DND-41 (cell line): ENCODE results near the gene CLIC1.
A peak's percentile ranks its signal among the peaks of the same experiment; 100 is the strongest.

ENCODE experiments used
- ATAC-seq: fragments of 200-7000 bp; cut with Tn5 transposase; 3 replicates; pipeline ENCODE4 v1.9.1; 2021; ENCODE audit warnings: low read depth; ENCODE audit not compliant: insufficient read depth
- DNase-seq: peaks from one replicate; pipeline ENCODE4 v3.0.0-alpha.2; 2020
- H2AFZ ChIP-seq: 2 replicates; pipeline ENCODE4 v1.6.0; 2012; ENCODE audit warnings: low read depth, low read length
- H3K27ac ChIP-seq: 2 replicates; pipeline ENCODE4 v1.5.1; 2012; ENCODE audit warnings: low read length, inconsistent platforms
- H3K27me3 ChIP-seq: fragments of 200-600 bp; sonication (generic); 2 replicates; pipeline ENCODE4 v1.6.0; 2012; ENCODE audit warnings: low read length, mild to moderate bottlenecking, inconsistent platforms; ENCODE audit not compliant: insufficient read depth, poor library complexity
- H3K36me3 ChIP-seq: 2 replicates; pipeline ENCODE4 v1.5.1; 2012; ENCODE audit warnings: low read length, inconsistent platforms; ENCODE audit not compliant: insufficient read depth
- H3K4me1 ChIP-seq: 2 replicates; pipeline ENCODE4 v1.5.1; 2012; ENCODE audit warnings: mild to moderate bottlenecking, low read length; ENCODE audit not compliant: insufficient read depth
- H3K4me2 ChIP-seq: 2 replicates; pipeline ENCODE4 v1.6.0; 2012; ENCODE audit warnings: mild to moderate bottlenecking, moderate library complexity, low read length, inconsistent platforms; ENCODE audit not compliant: insufficient read depth
- H3K4me3 ChIP-seq, 2 experiments: fragments of 200-600 bp in 1 of 2; shearing (Covaris generic) in 1 of 2; 2 replicates each; pipeline ENCODE4 v1.5.1; 2012 to 2016; ENCODE audit warnings: inconsistent platforms in 2 of 2, low read length in 2 of 2, mild to moderate bottlenecking in 2 of 2, low read depth in 1 of 2, moderate library complexity in 1 of 2
- H3K79me2 ChIP-seq: 2 replicates; pipeline ENCODE4 v1.6.0; 2012; ENCODE audit warnings: low read length, inconsistent platforms; ENCODE audit not compliant: insufficient read depth
- H3K9ac ChIP-seq: 2 replicates; pipeline ENCODE4 v1.6.0; 2012; ENCODE audit warnings: low read depth, mild to moderate bottlenecking, inconsistent platforms, low read length, moderate library complexity
- H3K9me3 ChIP-seq: 2 replicates; pipeline ENCODE4 v1.5.1; 2012; ENCODE audit warnings: low read length, moderate library complexity, mild to moderate bottlenecking, inconsistent platforms; ENCODE audit not compliant: insufficient read depth, severe bottlenecking
- H4K20me1 ChIP-seq: 2 replicates; pipeline ENCODE4 v1.6.0; 2012; ENCODE audit warnings: low read length; ENCODE audit not compliant: insufficient read depth
- EZH2 ChIP-seq: IDR thresholded peaks from 3 replicates; pipeline ENCODE4 v1.6.1; 2012; ENCODE audit warnings: borderline replicate concordance, low read depth, mild to moderate bottlenecking, moderate library complexity, low read length, inconsistent platforms; ENCODE audit not compliant: severe bottlenecking
- TF ChIP-seq, protein P1 (sequence below): IDR thresholded peaks from 2 replicates; pipeline ENCODE4 v1.5.1; 2012; ENCODE audit warnings: borderline replicate concordance, low read length, moderate library complexity, mild to moderate bottlenecking; ENCODE audit not compliant: poor library complexity, severe bottlenecking; ENCODE audit errors: extremely low read depth

CLIC1 gene

GRCh38 chr6:31729515-31729978, 6.8 kb downstream of the CLIC1 start:
- Histone ChIP-seq H4K20me1 (peaks cover 14% of the 10 kb centered on the region), H3K79me2 (peaks cover 14% of the 10 kb centered on the region)
- TF ChIP-seq, protein P1, sequence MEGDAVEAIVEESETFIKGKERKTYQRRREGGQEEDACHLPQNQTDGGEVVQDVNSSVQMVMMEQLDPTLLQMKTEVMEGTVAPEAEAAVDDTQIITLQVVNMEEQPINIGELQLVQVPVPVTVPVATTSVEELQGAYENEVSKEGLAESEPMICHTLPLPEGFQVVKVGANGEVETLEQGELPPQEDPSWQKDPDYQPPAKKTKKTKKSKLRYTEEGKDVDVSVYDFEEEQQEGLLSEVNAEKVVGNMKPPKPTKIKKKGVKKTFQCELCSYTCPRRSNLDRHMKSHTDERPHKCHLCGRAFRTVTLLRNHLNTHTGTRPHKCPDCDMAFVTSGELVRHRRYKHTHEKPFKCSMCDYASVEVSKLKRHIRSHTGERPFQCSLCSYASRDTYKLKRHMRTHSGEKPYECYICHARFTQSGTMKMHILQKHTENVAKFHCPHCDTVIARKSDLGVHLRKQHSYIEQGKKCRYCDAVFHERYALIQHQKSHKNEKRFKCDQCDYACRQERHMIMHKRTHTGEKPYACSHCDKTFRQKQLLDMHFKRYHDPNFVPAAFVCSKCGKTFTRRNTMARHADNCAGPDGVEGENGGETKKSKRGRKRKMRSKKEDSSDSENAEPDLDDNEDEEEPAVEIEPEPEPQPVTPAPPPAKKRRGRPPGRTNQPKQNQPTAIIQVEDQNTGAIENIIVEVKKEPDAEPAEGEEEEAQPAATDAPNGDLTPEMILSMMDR: no peak
- TF ChIP-seq EZH2: no peak

DNA sequence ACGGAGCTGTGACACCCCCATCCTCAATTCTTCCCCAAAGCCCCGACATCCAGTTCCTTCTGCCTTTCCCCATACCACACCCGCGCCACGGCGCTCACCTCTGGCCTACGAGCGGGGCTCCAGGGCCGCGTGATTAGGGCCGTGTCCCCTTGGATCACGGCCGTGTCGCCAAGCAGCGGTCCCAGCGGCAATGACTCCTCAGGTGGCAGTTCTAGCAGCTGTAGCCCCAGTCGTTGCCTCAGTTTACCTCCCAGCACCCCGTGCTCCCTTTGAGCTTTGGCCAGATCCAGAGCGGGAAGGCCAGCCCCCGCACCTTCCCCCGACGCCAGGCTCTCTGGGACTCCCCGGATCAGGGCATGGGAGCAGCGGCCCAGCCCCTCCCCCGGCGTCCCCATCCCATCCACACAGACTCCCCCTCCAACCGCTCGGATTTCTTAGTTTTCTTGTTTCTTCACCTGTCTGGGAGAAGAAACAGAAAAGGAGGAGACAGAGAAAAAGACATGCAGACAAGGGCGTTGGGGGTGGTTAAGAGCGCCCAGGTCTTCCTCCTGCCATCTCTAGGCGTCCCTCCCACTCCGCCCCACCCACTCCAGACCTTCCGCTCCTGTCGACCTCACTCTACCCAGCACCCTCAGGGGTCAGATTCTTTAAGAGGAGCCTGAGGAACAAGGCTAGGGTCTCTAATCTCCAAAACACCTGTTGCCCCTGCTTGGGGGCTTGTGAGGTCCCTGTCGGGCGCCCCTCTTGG, 7.4 kb downstream of the CLIC1 start, which contains the start of gene DDAH2:
Gene DDAH2, minus strand, starts transcription at position 533 of the 748 bp plus-strand sequence. Its CDS starts 138 bp downstream, at position 395.
- Histone ChIP-seq H3K4me2 (peak within 1 kb of the TSS; percentile 92), H3K27me3 (no peaks in the 10 kb centered on the region), H3K79me2 (peaks cover 8% of the 10 kb centered on the region), H3K36me3 (peaks cover 50% of the 10 kb centered on the region), H3K4me1 (peaks cover 24% of the 10 kb centered on the region), H2AFZ (peak within 1 kb of the TSS; percentile 65), H3K4me3 (peak within 1 kb of the TSS; percentile 46 to 70; a peak in 3 of 4 replicates), H4K20me1 (peaks cover 8% of the 10 kb centered on the region), H3K9ac (peak within 1 kb of the TSS; percentile 69), H3K9me3 (no peaks in the 10 kb centered on the region), H3K27ac (peak within 1 kb of the TSS; percentile 65)
- ATAC-seq: peak; percentile 12
- no peak for DNase-seq
- no peak for TF ChIP-seq EZH2
- TF ChIP-seq, protein P1: peak; percentile 98

More at GRCh38 chr6:31729515-31729978, 6.8 kb downstream of the CLIC1 start:
- Histone ChIP-seq H3K9ac (peak overlapping the region; percentile 69), H2AFZ (peak overlapping the region; percentile 65), H3K36me3 (peaks cover 54% of the 10 kb centered on the region), H3K27ac (peak overlapping the region; percentile 65), H3K4me2 (peak overlapping the region; percentile 92), H3K4me1 (peaks cover 30% of the 10 kb centered on the region), H3K4me3 (peak overlapping the region; percentile 46 to 70; a peak in 3 of 4 replicates), H3K9me3 (no peaks in the 10 kb centered on the region), H3K27me3 (no peaks in the 10 kb centered on the region)
- DNase-seq (peak; percentile 85), ATAC-seq (peak; percentile 79)

DNA sequence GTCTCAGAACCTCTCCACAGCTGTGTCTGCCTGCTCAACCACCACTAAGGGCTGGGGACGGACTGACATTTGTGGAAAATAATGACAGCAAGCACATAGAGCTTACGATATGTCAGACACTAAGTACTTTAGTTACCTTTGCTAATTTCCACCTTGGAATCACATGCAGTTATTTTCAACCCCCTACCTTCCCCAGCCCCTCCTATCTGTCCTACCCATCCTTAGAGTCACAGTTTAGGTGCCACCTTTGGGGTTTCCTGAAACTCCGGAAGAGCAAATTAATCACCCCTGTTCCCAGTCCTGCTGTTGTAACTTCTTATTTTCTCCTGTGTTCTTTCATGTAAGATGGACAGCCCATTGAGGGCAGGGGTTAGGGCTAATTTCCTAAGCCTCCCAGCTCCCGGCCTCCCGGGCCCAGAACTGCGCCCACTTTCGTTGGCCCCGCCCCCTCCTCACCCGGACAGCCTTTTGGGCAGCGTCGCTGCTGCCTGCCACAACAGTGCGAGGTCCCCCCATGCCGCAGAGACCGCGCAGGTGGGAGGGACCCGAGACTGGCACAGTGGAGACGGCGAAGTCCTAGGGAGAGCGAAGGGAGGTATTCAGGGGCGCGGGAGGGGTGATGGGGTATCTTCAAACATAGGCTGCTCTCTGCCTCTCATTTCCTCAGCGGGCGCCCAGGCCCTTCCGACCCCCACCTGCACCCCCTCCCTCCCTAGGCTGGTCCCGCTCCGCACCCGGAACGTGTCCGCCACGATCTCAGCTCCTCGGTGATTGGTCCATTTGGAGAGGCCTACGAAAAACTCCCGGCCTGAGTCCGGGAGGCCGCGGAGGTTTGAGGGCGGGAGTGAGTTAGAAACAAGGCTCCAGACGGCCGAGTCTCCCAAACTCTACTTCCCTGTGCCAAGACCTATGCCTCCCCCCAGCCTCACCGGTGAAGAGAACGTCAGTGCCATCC, 8.3 kb downstream of the CLIC1 start:
- H4K20me1 ChIP-seq: no peaks in the 10 kb centered on the region
- no peak overlapping the region for H3K27ac ChIP-seq
- H3K36me3 ChIP-seq: peaks cover 40% of the 10 kb centered on the region
- H3K4me1 ChIP-seq: peaks cover 23% of the 10 kb centered on the region
- H2AFZ ChIP-seq: no peak overlapping the region
- H3K79me2 ChIP-seq: peaks cover 4% of the 10 kb centered on the region; the same call in 1 of the 2 replicates
- no peak overlapping the region for H3K9ac ChIP-seq
- ATAC-seq (no peak), DNase-seq (no peak)
- H3K4me3 ChIP-seq: no peak overlapping the region
- H3K27me3 ChIP-seq: no peaks in the 10 kb centered on the region
- H3K9me3 ChIP-seq: no peaks in the 10 kb centered on the region
- H3K4me2 ChIP-seq: no peak overlapping the region
- TF ChIP-seq, protein P1: no peak
- TF ChIP-seq EZH2: no peak
